IMR-90 (cell line): Measurements from ENCODE around the gene TOR2A.

ENCODE experiments used
- BHLHE40 ChIP-seq: fragments of 150-350 bp; IDR thresholded peaks from 2 replicates; pipeline ENCODE4 v1.6.1; 2016; ENCODE audit warnings: mild to moderate bottlenecking, low read depth, low read length
- CEBPB ChIP-seq: IDR thresholded peaks from 2 replicates; pipeline ENCODE4 v1.6.1; 2012; ENCODE audit warnings: low read depth, low read length, improper control_type of control experiment
- CTCF ChIP-seq: conservative IDR thresholded peaks from 2 replicates; pipeline ENCODE4 v1.5.1; 2012; ENCODE audit warnings: mild to moderate bottlenecking, low read depth, low read length, improper control_type of control experiment
- ELK1 ChIP-seq: fragments of 150-350 bp; IDR thresholded peaks from 2 replicates; pipeline ENCODE4 v1.6.1; 2016; ENCODE audit warnings: low read depth, mild to moderate bottlenecking, low read length, moderate library complexity, borderline replicate concordance
- MAFK ChIP-seq: IDR thresholded peaks from 2 replicates; pipeline ENCODE4 v1.6.1; 2012; ENCODE audit warnings: low read depth, low read length, improper control_type of control experiment
- MXI1 ChIP-seq: IDR thresholded peaks from 2 replicates; pipeline ENCODE4 v1.6.1; 2012; ENCODE audit warnings: low read depth, mild to moderate bottlenecking, low read length, moderate library complexity, borderline replicate concordance
- POLR2A ChIP-seq: IDR thresholded peaks from 2 replicates; pipeline ENCODE4 v1.6.1; 2012; ENCODE audit warnings: mild to moderate bottlenecking, low read depth, low read length
- RCOR1 ChIP-seq: IDR thresholded peaks from 2 replicates; pipeline ENCODE4 v1.6.1; 2012; ENCODE audit warnings: mild to moderate bottlenecking, low read length, improper control_type of control experiment; ENCODE audit not compliant: insufficient replicate concordance
- SMC3 ChIP-seq: fragments of 150-350 bp; IDR thresholded peaks from 2 replicates; pipeline ENCODE4 v1.6.1; 2016; ENCODE audit warnings: low read depth, mild to moderate bottlenecking, antibody characterized with exemption, low read length, moderate library complexity
- USF2 ChIP-seq: fragments of 150-350 bp; IDR thresholded peaks from 2 replicates; pipeline ENCODE4 v1.6.1; 2017; ENCODE audit warnings: mild to moderate bottlenecking, antibody characterized with exemption, low read length, low read depth

- no peak for TF ChIP-seq CEBPB
- no peak for TF ChIP-seq USF2
- no peak for TF ChIP-seq CTCF
- TF ChIP-seq POLR2A, result no peak
- no peak for TF ChIP-seq RCOR1
- TF ChIP-seq SMC3, result no peak
- TF ChIP-seq BHLHE40, result no peak
- no peak for TF ChIP-seq MAFK
- TF ChIP-seq MXI1, result no peak
- TF ChIP-seq ELK1, result no peak
These were observed 41.8 kb upstream of the TOR2A start for GRCh38 chr9:127776924-127777289.
